Effector CD8-positive, alpha-beta T cell (primary cell): ENCODE data around the gene SYNGR3.

Source experiments
- DNase-seq: peaks from one replicate; lab custom pipeline; 2025; lab: John Stamatoyannopoulos, UW

The SYNGR3 gene

DNA sequence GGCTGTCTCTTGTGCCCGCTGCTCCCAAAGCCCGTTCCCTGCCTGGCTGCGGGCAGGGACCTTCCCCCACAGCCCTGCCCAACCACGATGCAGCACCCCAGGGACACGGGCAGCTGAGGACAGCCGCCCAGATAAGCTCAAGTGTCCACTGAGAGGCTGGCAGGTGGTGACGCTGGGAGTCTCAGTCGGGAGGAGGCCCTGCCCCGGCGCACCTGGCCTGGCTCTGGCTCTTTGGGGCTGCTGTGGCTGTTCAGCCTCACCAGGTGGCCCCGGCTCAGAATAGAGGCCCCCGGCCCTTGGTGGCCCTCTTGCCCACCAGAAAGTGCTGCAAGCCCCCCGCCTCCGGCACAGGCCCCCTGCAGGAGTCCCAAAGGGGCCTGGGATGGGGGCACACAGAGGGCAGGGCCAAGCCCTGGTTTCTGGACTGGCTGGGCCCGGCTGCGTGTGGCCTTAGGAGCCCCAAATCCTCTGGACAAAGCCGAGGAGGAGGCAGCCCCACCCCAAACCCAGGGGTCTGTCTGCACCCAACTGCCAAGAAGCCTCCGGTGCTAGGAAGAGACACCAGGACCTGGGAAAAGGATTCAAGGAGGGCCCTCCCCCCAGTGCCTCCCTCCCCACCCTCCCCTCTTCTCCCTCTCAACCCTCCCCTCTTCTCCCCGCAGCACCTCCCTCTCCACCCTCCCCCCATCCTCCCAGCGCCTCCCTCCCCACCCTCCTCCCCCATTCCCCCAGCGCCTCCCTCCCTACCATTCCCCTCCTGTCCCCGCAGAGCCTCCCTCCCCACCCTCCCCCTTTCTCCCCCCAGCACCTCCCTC lies 52.6 kb downstream of the SYNGR3 start:
- DNase-seq: no peak

DNA sequence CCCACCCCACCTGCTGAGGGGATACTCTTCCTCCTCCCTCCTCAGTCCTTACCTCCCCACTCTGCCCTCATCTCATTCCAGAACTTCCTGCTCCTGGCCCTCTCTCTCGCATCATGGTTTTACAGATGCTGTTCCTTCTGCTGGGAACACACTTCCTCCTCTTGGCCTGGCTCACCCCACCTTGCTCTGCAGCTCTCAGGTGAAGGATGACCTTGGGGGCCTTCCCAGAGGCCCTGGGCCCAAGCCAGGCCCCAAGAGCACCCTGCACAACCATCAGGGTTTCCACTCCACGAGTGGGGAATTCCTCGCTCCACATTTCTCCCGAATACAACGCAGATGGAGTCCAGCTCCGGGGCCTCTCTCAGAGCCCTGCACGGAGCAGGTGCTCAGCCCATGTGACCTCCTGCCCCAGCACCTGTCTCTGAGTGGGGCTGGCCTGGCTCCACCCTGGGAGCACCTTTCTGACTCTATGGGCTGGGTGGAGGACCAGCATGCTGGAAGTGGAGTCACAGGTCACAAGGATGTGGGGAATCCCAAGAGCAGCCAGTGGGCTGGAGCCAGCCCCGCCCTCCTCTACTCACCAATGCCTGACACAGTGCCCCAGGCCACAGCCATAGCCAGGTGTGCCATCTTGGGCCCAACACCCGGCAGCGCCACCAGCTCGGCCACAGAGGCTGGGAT lies 53.4 kb downstream of the SYNGR3 start:
- no peak for DNase-seq
